DND-41 (cell line): Measurements from ENCODE around the gene CDIPT.

ENCODE experiments used
- ATAC-seq: fragments of 200-7000 bp; cut with Tn5 transposase; 3 replicates; pipeline ENCODE4 v1.9.1; 2021; ENCODE audit warnings: low read depth; ENCODE audit not compliant: insufficient read depth
- DNase-seq: peaks from one replicate; pipeline ENCODE4 v3.0.0-alpha.2; 2020
- H2AFZ ChIP-seq: 2 replicates; pipeline ENCODE4 v1.6.0; 2012; ENCODE audit warnings: low read depth, low read length
- H3K27ac ChIP-seq: 2 replicates; pipeline ENCODE4 v1.5.1; 2012; ENCODE audit warnings: low read length, inconsistent platforms
- H3K27me3 ChIP-seq: fragments of 200-600 bp; sonication (generic); 2 replicates; pipeline ENCODE4 v1.6.0; 2012; ENCODE audit warnings: low read length, mild to moderate bottlenecking, inconsistent platforms; ENCODE audit not compliant: insufficient read depth, poor library complexity
- H3K36me3 ChIP-seq: 2 replicates; pipeline ENCODE4 v1.5.1; 2012; ENCODE audit warnings: low read length, inconsistent platforms; ENCODE audit not compliant: insufficient read depth
- H3K4me1 ChIP-seq: 2 replicates; pipeline ENCODE4 v1.5.1; 2012; ENCODE audit warnings: mild to moderate bottlenecking, low read length; ENCODE audit not compliant: insufficient read depth
- H3K4me2 ChIP-seq: 2 replicates; pipeline ENCODE4 v1.6.0; 2012; ENCODE audit warnings: mild to moderate bottlenecking, moderate library complexity, low read length, inconsistent platforms; ENCODE audit not compliant: insufficient read depth
- H3K4me3 ChIP-seq, 2 experiments: fragments of 200-600 bp in 1 of 2; shearing (Covaris generic) in 1 of 2; 2 replicates each; pipeline ENCODE4 v1.5.1; 2012 to 2016; ENCODE audit warnings: inconsistent platforms in 2 of 2, low read length in 2 of 2, mild to moderate bottlenecking in 2 of 2, low read depth in 1 of 2, moderate library complexity in 1 of 2
- H3K79me2 ChIP-seq: 2 replicates; pipeline ENCODE4 v1.6.0; 2012; ENCODE audit warnings: low read length, inconsistent platforms; ENCODE audit not compliant: insufficient read depth
- H3K9ac ChIP-seq: 2 replicates; pipeline ENCODE4 v1.6.0; 2012; ENCODE audit warnings: low read depth, mild to moderate bottlenecking, inconsistent platforms, low read length, moderate library complexity
- H3K9me3 ChIP-seq: 2 replicates; pipeline ENCODE4 v1.5.1; 2012; ENCODE audit warnings: low read length, moderate library complexity, mild to moderate bottlenecking, inconsistent platforms; ENCODE audit not compliant: insufficient read depth, severe bottlenecking
- H4K20me1 ChIP-seq: 2 replicates; pipeline ENCODE4 v1.6.0; 2012; ENCODE audit warnings: low read length; ENCODE audit not compliant: insufficient read depth
- EZH2 ChIP-seq: IDR thresholded peaks from 3 replicates; pipeline ENCODE4 v1.6.1; 2012; ENCODE audit warnings: borderline replicate concordance, low read depth, mild to moderate bottlenecking, moderate library complexity, low read length, inconsistent platforms; ENCODE audit not compliant: severe bottlenecking
- TF ChIP-seq, protein P1 (sequence below): IDR thresholded peaks from 2 replicates; pipeline ENCODE4 v1.5.1; 2012; ENCODE audit warnings: borderline replicate concordance, low read length, moderate library complexity, mild to moderate bottlenecking; ENCODE audit not compliant: poor library complexity, severe bottlenecking; ENCODE audit errors: extremely low read depth

The CDIPT gene

GRCh38 chr16:29904947-29905346, 41.9 kb upstream of the CDIPT start:
- no peak for ATAC-seq
- no peaks in the 10 kb centered on the region; the same call in none of the 2 replicates for H4K20me1 ChIP-seq
- H3K79me2 ChIP-seq: no peaks in the 10 kb centered on the region
- no peak for DNase-seq
- no peaks in the 10 kb centered on the region for H3K27me3 ChIP-seq
- no peak overlapping the region for H3K4me3 ChIP-seq
- H3K27ac ChIP-seq: no peak overlapping the region
- H3K36me3 ChIP-seq: no peaks in the 10 kb centered on the region; the same call in 1 of the 2 replicates
- H3K4me1 ChIP-seq: peaks cover 13% of the 10 kb centered on the region
- no peak overlapping the region for H3K9ac ChIP-seq
- TF ChIP-seq EZH2: no peak
- TF ChIP-seq, protein P1, sequence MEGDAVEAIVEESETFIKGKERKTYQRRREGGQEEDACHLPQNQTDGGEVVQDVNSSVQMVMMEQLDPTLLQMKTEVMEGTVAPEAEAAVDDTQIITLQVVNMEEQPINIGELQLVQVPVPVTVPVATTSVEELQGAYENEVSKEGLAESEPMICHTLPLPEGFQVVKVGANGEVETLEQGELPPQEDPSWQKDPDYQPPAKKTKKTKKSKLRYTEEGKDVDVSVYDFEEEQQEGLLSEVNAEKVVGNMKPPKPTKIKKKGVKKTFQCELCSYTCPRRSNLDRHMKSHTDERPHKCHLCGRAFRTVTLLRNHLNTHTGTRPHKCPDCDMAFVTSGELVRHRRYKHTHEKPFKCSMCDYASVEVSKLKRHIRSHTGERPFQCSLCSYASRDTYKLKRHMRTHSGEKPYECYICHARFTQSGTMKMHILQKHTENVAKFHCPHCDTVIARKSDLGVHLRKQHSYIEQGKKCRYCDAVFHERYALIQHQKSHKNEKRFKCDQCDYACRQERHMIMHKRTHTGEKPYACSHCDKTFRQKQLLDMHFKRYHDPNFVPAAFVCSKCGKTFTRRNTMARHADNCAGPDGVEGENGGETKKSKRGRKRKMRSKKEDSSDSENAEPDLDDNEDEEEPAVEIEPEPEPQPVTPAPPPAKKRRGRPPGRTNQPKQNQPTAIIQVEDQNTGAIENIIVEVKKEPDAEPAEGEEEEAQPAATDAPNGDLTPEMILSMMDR: no peak
- H2AFZ ChIP-seq: no peak overlapping the region
- no peaks in the 10 kb centered on the region for H3K9me3 ChIP-seq
- H3K4me2 ChIP-seq: no peak overlapping the region

DNA sequence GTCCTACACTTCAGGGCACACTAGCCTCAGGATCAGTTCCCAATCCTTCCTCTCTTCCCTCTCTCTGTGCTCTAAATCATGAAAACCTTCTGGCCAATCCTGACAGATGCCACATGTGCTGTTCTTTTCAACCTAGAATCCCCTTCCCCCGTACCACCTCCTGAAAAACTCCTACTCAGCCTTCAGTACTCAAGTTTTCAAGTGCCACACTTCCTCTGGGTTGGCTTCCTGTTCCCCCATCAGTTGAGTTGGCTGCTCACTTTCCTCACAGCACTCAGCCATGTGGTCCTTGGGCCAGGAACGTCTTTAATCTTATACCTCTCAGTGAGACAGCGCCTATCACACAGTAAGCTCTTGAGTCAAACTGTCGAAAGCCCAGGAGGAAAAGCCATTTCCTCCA, 40.6 kb upstream of the CDIPT start:
- Histone ChIP-seq H3K36me3 (no peaks in the 10 kb centered on the region), H3K4me1 (peaks cover 25% of the 10 kb centered on the region), H3K27ac (no peak overlapping the region), H3K79me2 (no peaks in the 10 kb centered on the region), H3K9me3 (no peaks in the 10 kb centered on the region), H3K4me2 (no peak overlapping the region), H3K9ac (no peak overlapping the region), H2AFZ (no peak overlapping the region), H4K20me1 (peaks cover 6% of the 10 kb centered on the region), H3K27me3 (no peaks in the 10 kb centered on the region), H3K4me3 (no peak overlapping the region)
- ATAC-seq: no peak
- no peak for TF ChIP-seq EZH2
- DNase-seq: no peak

DNA sequence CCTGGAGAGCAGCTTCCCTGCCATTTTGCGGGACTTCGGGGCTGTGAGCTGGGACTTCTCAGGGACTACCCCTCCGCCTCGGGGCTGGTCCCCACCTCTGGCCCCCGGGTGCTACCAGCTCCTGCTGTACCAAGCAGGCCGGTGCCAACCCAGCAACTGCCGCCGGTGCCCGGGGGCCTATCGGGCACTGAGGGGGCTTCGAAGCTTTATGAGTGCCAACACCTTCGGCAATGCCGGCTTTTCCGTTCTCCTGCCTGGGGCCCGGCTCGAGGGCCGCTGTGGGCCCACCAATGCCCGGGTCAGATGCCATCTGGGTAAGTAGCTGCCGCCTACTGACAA, 38.5 kb upstream of the CDIPT start:
- no peak for TF ChIP-seq EZH2
- TF ChIP-seq, protein P1: no peak
- no peak overlapping the region for H3K4me3 ChIP-seq
- no peaks in the 10 kb centered on the region for H3K9me3 ChIP-seq
- DNase-seq (no peak), ATAC-seq (no peak)
- peaks cover 26% of the 10 kb centered on the region for H3K4me1 ChIP-seq
- no peak overlapping the region for H3K9ac ChIP-seq
- H4K20me1 ChIP-seq: peaks cover 14% of the 10 kb centered on the region
- no peak overlapping the region for H3K4me2 ChIP-seq
- no peak overlapping the region for H2AFZ ChIP-seq
- peaks cover 8% of the 10 kb centered on the region for H3K27me3 ChIP-seq
- no peak overlapping the region for H3K27ac ChIP-seq
- no peaks in the 10 kb centered on the region for H3K36me3 ChIP-seq
- H3K79me2 ChIP-seq: no peaks in the 10 kb centered on the region

DNA sequence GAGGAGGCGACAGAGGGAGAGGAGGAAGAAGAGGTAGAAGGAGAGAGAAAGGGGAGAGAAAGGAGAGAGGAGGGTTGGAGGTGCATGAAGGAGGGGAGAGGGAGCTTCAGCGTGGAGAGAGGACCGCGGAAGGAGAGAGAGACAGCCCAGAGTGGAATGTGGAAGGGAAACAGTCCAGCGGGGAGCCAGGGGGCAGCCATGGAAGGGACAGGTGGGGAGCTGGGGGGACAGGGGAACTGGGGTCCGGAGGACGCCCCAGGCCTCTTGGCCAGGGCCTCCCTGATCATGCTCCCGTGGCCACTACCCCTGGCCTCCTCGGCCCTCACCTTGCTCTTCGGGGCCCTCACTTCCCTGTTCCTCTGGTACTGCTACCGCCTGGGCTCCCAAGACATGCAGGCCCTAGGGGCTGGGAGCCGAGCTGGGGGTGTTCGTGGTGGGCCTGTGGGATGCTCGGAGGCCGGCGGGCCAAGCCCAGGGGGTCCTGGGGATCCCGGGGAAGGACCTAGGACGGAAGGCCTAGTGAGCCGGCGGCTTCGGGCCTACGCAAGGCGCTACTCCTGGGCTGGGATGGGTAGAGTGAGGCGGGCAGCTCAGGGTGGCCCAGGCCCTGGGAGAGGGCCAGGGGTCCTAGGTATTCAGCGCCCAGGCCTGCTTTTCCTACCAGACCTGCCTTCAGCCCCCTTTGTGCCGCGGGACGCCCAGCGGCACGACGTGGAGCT, 38.0 kb upstream of the CDIPT start:
- TF ChIP-seq, protein P1: no peak
- TF ChIP-seq EZH2: no peak
- DNase-seq (no peak), ATAC-seq (no peak)
- Histone ChIP-seq H3K79me2 (no peaks in the 10 kb centered on the region), H3K9ac (peak overlapping the region; percentile 30; the same call in 1 of the 2 replicates), H3K27me3 (peaks cover 8% of the 10 kb centered on the region), H3K4me3 (peak overlapping the region; percentile 7 to 58; a peak in 3 of 4 replicates), H3K36me3 (no peaks in the 10 kb centered on the region), H4K20me1 (peaks cover 14% of the 10 kb centered on the region), H3K27ac (no peak overlapping the region), H3K4me1 (peaks cover 26% of the 10 kb centered on the region), H3K9me3 (no peaks in the 10 kb centered on the region), H2AFZ (peak overlapping the region; percentile 34), H3K4me2 (peak overlapping the region; percentile 79)
